Erythroblast (primary cell): ENCODE data around the gene FAM163B.
"Not testable (repeated sequence)": the region's sequence is repeated elsewhere in the genome, so short reads cannot be mapped to it uniquely, and the experiment has no call there.

ENCODE experiments used
- DNase-seq, 2 experiments: peaks; one replicate each; lab custom pipeline; 2025; lab: John Stamatoyannopoulos, UW
- GATA1 ChIP-seq: IDR thresholded peaks from 2 replicates; pipeline ENCODE4 v1.6.1; 2011; ENCODE audit warnings: low read depth, mild to moderate bottlenecking, control low read depth, low read length, moderate library complexity
- POLR2A ChIP-seq: IDR thresholded peaks from 2 replicates; pipeline ENCODE4 v1.6.1; 2011; ENCODE audit warnings: mild to moderate bottlenecking, low read length

Gene FAM163B

DNA sequence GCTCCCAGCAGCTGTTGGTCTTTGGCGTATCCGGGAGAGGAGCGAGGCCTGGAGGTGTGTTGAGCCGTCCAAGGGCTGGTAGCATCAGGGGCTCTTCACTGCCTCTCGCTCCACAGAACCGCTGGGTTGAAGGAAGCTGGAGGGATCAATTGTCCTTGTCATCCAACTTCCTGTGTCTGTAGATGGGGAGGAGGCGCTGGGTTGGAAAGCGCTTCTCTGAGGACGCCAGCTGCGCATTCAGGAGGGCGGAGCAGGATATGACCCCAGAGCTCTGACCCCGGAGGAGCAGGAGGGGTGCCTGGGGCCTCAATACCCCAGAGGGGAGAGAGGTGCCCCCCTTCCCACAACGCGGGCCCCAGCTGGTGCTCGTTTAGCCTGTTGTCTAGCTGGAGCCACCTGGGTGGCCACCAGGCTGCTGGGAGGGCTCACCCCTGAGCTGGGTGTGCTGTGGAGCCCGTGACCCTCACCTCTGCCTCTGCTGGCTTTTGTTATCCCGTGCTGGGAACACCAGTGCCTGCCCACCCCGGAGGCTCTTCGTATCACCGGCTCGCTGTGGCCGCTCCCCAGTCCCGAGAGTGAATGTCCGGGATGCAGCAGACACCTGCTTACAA lies 25.0 kb upstream of the FAM163B start:
- TF ChIP-seq GATA1 = no peak
- no peak for TF ChIP-seq POLR2A
- DNase-seq = no peak

DNA sequence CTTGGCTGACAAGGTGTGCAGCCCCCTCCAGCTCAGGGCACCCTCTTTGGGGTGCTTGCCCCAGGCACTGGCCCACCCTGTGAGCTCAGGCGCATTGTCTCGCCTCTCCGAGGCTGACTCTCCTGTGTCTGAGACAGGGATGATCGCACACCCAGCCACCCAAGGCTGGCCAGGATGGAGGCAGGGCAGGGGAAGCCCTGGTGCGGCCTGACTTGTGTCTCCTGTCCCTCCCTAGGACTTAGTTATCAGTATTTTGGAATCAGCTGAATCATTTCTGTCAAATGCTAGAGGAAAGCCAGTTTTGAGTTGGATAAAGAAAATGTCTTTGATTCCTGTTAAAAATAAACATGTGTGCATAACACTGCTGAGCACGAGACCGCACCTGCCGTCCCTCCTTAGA lies 24.5 kb upstream of the FAM163B start:
- peak in 1 of 2 experiments; percentile 6 for DNase-seq
- TF ChIP-seq POLR2A (no peak), GATA1 (no peak)

DNA sequence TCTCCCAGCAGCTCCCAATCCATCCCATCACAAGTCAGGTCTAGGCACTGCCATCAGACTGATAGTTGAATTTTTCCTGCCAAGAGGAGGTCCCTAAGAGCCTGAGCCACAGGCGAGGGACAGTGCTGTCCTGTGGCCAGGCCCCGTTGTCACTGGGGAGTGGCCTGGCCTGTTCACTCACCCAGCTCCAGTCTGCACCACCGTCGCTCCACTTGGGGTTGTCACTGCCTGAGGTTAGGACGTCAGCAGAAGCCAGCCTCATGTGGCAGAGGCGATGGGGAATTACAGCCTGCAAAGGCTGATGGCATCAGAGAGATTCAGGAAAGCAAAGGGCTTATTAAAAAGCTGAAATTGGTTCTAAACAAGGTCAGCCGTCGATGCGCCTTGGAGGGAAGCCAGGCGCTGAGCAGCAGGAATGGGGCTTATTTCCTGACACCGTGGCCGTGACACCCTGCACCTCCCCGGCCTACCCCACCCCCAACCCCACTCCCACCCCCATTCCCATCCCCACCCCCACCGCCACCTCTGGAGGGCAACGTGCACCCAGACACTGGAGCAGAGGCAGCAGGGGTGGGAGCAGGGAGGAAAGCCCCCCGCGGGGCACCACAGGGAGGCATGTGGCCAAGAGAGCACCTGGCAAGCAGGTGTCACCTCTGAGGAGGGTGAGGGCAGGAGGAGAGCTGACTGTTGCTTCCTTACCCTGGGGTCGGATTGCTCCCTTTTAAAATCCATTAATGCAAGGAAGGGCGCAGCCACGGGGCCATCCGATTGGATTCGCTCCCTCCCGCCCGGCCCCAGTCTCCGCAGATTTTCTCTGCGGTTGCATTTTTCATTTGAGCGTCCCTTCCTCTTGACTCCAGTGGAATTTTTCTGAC lies 23.9 kb upstream of the FAM163B start:
- no peak for TF ChIP-seq POLR2A
- no peak for TF ChIP-seq GATA1
- DNase-seq = no peak

- DNase-seq = no peak
- TF ChIP-seq POLR2A (no peak), GATA1 (no peak)
These were observed 21.9 kb upstream of the FAM163B start for GRCh38 chr9:133631111-133631510.

DNA sequence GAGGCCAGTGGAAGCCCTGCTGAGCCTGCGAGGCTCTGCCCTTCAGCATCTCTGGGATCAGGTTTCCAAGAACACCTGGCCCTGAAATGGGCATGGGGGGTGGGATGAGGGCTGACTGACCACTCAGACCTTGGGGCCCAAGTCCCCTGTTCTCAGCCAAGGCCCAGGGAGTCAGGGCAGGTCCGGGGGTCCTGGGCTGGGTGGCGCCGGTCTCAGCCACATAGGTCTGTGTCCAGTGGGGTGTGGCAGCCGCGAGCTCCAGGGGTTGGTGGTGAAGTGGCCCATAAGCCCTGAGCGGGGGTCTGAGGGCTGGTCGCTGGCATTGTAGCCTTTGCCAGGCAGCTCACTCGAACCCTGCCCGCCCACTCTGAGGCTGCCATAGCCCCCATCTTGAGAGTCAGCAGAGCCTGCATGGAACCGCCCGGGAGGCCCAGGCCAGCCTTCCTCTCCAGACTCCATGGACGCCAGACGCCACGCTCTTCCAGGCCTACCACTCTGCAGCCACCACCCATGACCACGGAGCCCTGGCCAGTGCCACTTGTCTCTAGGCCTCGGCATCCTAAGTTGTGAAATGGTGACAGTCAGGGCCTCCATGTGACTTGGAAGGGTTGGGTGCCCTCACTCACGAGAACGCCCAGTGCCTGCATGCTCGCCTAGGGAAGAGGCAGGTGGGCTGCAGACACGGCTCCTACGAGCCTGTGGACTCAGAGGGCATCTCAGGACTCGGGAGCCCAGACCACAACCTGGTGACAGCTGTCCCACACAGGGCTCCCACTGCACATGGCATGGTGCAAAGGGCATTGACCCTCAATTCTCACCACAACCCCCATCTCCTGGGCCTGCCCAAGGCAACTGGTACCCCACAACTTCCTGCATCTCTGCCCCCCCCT lies 20.3 kb upstream of the FAM163B start:
- TF ChIP-seq GATA1 (no peak), POLR2A (no peak)
- no peak for DNase-seq

DNA sequence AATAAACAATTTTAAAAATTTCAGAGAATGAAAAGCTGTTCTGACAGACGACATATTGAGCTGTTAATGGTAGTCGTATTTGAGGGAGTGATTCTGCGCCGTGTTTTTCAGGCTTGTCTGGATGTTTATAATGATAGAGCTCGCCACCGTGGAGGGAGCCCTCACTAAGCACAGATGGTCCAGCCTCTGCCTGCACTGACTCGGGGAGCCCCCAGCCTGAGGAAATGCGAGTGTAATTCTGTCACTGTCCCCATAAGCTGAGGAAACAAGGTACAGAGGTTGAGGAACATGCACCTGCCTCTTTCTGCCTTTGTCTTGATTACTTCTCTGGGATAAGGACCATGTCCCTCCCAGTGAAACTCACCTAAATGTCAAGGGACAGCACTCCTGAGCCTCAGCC lies 19.6 kb upstream of the FAM163B start:
- no peak for TF ChIP-seq GATA1
- no peak for TF ChIP-seq POLR2A
- no peak for DNase-seq

DNA sequence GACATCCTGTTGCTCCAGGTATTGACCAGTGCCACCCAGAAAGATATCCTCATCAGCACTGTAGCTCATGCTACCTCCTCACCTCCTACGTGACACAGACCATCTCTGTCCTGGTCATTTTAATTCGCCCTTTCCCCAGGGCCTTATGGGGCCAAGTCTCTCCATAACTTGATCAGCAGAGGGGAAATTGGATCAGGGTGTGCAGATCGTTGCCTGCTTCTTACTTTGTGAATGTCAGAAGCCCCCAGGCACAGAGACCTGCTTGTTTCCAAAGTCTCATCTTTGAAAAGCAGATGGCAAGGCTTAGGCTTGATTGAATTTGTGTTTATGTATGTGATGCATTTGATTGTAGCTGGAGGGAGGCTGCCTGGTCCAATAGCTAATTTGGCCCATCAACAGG lies 18.2 kb upstream of the FAM163B start:
- TF ChIP-seq GATA1 = no peak
- TF ChIP-seq POLR2A = no peak
- DNase-seq = no peak

GRCh38 chr9:133626008-133626407 lies 16.8 kb upstream of the FAM163B start:
- DNase-seq = not testable (repeated sequence)

GRCh38 chr9:133622555-133622954 lies 13.4 kb upstream of the FAM163B start:
- TF ChIP-seq POLR2A (no peak), GATA1 (no peak)

GRCh38 chr9:133621725-133622267 lies 12.6 kb upstream of the FAM163B start:
- TF ChIP-seq GATA1 (no peak), POLR2A (no peak)

More at GRCh38 chr9:133622555-133622954, 13.4 kb upstream of the FAM163B start:
- no peak for DNase-seq

DNA sequence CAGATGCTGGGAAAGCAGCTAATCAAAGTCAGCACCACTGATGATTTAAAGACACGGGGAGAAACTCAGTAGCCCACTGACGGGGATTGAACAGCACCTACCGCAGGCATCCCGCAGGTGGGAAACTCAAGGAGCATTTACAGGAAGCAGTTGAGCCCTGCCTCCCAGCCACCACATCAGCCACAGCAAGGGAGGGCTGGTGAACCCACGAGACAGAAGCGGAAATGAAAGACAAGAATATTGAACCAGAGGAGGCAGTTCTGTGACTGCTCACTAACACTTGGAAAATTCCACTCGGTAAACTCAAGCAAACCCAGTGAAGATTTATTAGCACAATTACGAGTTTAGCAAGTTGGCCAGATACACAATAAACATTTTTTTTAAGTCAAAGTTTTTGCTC lies 10.6 kb upstream of the FAM163B start:
- DNase-seq = no peak
- no peak for TF ChIP-seq POLR2A
- no peak for TF ChIP-seq GATA1

More at GRCh38 chr9:133621725-133622267, 12.6 kb upstream of the FAM163B start:
- DNase-seq = no peak

- no peak for TF ChIP-seq POLR2A
- DNase-seq = no peak
These were observed 9.5 kb upstream of the FAM163B start for GRCh38 chr9:133618726-133619125.

GRCh38 chr9:133616643-133617405 lies 7.6 kb upstream of the FAM163B start:
- DNase-seq = no peak
- no peak for TF ChIP-seq GATA1
- no peak for TF ChIP-seq POLR2A
